Panc1 (cell line): Measurements from ENCODE around the gene LMNA. TPM values are rescaled to one million over a fixed set of nuclear protein-coding genes. Genes with fewer than 3 reads are reported as not detected.

Experiments used
- ATAC-seq: fragments of 200-7000 bp; cut with Tn5 transposase; 2 replicates; pipeline ENCODE4 v1.9.1; 2020; ENCODE audit warnings: mild to moderate bottlenecking, moderate library complexity
- BruUV-seq: library from RNA; stranded (reverse); fragments of 400-500 nt; replicated peaks from 2 replicates; lab custom pipeline; 2021; lab: Mats Ljungman, UMichigan
- CTCF ChIA-PET: fragments of 300-600 bp; sonication (Branson Sonifier 250); formaldehyde crosslinking; loops from one replicate; lab custom pipeline; 2022; ENCODE audit warnings: antibody characterized with exemption; lab: Charles Lee
- POLR2A ChIA-PET: fragments of 300-600 bp; sonication (Branson Sonifier 250); formaldehyde crosslinking; loops from one replicate; lab custom pipeline; 2022; ENCODE audit warnings: antibody characterized with exemption; lab: Charles Lee
- DNase-seq: peaks from one replicate; pipeline ENCODE4 v3.0.0-alpha.2; 2010; ENCODE audit warnings: low read depth, low spot score
- H3K27ac ChIP-seq: 2 replicates; pipeline ENCODE4 v1.5.1; 2011; ENCODE audit warnings: mild to moderate bottlenecking, low read length, inconsistent platforms
- H3K27me3 ChIP-seq: fragments of 200-500 bp; sonication (Bioruptor generic); 2 replicates; pipeline ENCODE4 v1.6.0; 2014; ENCODE audit warnings: low read length, inconsistent platforms; ENCODE audit not compliant: control insufficient read depth, insufficient read depth
- H3K36me3 ChIP-seq: fragments of 200-500 bp; sonication (Bioruptor generic); 2 replicates; pipeline ENCODE4 v1.5.1; 2014; ENCODE audit warnings: inconsistent platforms, mild to moderate bottlenecking, low read length, moderate library complexity; ENCODE audit not compliant: control insufficient read depth, insufficient read depth
- H3K4me1 ChIP-seq: 2 replicates; pipeline ENCODE4 v1.5.1; 2011; ENCODE audit warnings: inconsistent platforms, mild to moderate bottlenecking, low read length, moderate library complexity; ENCODE audit not compliant: control insufficient read depth, insufficient read depth
- H3K4me3 ChIP-seq, 2 experiments: 2 replicates each; pipeline ENCODE4 v1.5.1; 2011 to 2012; ENCODE audit warnings: low read depth in 2 of 2, low read length in 2 of 2, mild to moderate bottlenecking in 2 of 2, inconsistent platforms in 1 of 2, moderate library complexity in 1 of 2
- H3K9me3 ChIP-seq: fragments of 200-500 bp; sonication (Bioruptor generic); 2 replicates; pipeline ENCODE4 v1.5.1; 2014; ENCODE audit warnings: low read depth, mild to moderate bottlenecking, inconsistent platforms, low read length, moderate library complexity; ENCODE audit not compliant: control insufficient read depth, insufficient read depth
- CTCF ChIP-seq: fragments of 450-650 bp; IDR thresholded peaks from 2 replicates; pipeline ENCODE4 v1.5.1; 2017; ENCODE audit warnings: mild to moderate bottlenecking
- POLR2AphosphoS5 ChIP-seq: IDR thresholded peaks from 2 replicates; pipeline ENCODE4 v1.6.1; 2012; ENCODE audit warnings: mild to moderate bottlenecking, low read depth, low read length, moderate library complexity
- REST ChIP-seq, 2 experiments: IDR thresholded peaks; 2 replicates each; pipeline ENCODE4 v1.6.1; 2011 to 2012; ENCODE audit warnings: low read depth in 2 of 2, control low read depth in 1 of 2, low read length in 1 of 2, mild to moderate bottlenecking in 1 of 2, moderate library complexity in 1 of 2; ENCODE audit not compliant: insufficient read depth in 1 of 2
- SIN3A ChIP-seq: IDR thresholded peaks from 2 replicates; pipeline ENCODE4 v1.6.1; 2012; ENCODE audit warnings: low read depth, mild to moderate bottlenecking, low read length, moderate library complexity, borderline replicate concordance; ENCODE audit not compliant: insufficient read depth
- TCF7L2 ChIP-seq: IDR thresholded peaks from 2 replicates; pipeline ENCODE4 v1.6.1; 2011; ENCODE audit warnings: mild to moderate bottlenecking, low read depth, low read length, inconsistent platforms
- in situ Hi-C: cut with HindIII; loops from 2 replicates; pipeline ENCODE4 v1.10.0; 2016; ENCODE audit warnings: low sequenced_read_pairs, low pct_unique_long_range_greater_than_20kb
- intact Hi-C: fragments of 100-400 bp; cut with micrococcal nuclease; formaldehyde crosslinking; loops from one replicate; pipeline ENCODE4 v1.10.0; 2022; ENCODE audit not compliant: unreplicated experiment
- total RNA-seq: library from RNA; stranded (reverse); gene quantifications from one replicate; pipeline ENCODE4 v1.2.1, GENCODE V29; 2021; ENCODE audit not compliant: unreplicated experiment

Gene LMNA
- total RNA-seq, 1 experiment from 2014 or later = 691 TPM

- intact Hi-C loops = no loop called here
- Histone ChIP-seq H3K27ac (no peak overlapping the region), H3K4me1 (peaks cover 17% of the 10 kb centered on the region), H3K27me3 (no peaks in the 10 kb centered on the region), H3K9me3 (no peaks in the 10 kb centered on the region), H3K4me3 (peak overlapping the region in 1 of 2 experiments; percentile 74; a peak in 1 of 4 replicates), H3K36me3 (no peaks in the 10 kb centered on the region; the same call in 1 of the 2 replicates)
- in situ Hi-C loops = no loop called here
- POLR2A ChIA-PET = no interaction called here
- no peak for DNase-seq
- CTCF ChIA-PET = no interaction called here
- no peak for TF ChIP-seq TCF7L2
- TF ChIP-seq POLR2AphosphoS5 = no peak
- TF ChIP-seq CTCF = no peak
- TF ChIP-seq SIN3A = no peak
- no peak for TF ChIP-seq REST (IDR thresholded peaks at IDR 0.05; ENCODE audit: insufficient read depth in 1 of 2, low read depth in 2 of 2, low read length in 1 of 2)
- no TSS peak for BruUV-seq
- ATAC-seq = no peak
Measured at GRCh38 chr1:156079762-156080161, 34.7 kb upstream of the LMNA start.

- POLR2A ChIA-PET = no interaction called here
- no peaks in the 10 kb centered on the region for H3K27me3 ChIP-seq
- peak overlapping the region; percentile 68; the same call in 1 of the 2 replicates for H3K27ac ChIP-seq
- no peaks in the 10 kb centered on the region for H3K9me3 ChIP-seq
- no peak for DNase-seq
- H3K4me1 ChIP-seq = peaks cover 17% of the 10 kb centered on the region
- H3K4me3 ChIP-seq = peak overlapping the region; percentile 66 to 74
- ATAC-seq = no peak
- H3K36me3 ChIP-seq = no peaks in the 10 kb centered on the region; the same call in 1 of the 2 replicates
- CTCF ChIA-PET = no interaction called here
- TF ChIP-seq CTCF (no peak), SIN3A (no peak), REST (IDR thresholded peaks at IDR 0.05; ENCODE audit: insufficient read depth in 1 of 2, low read depth in 2 of 2, low read length in 1 of 2) (no peak), POLR2AphosphoS5 (no peak), TCF7L2 (no peak)
- intact Hi-C loops = no loop called here
- in situ Hi-C loops = no loop called here
- no TSS peak for BruUV-seq
Measured at GRCh38 chr1:156080241-156080862, 34.2 kb upstream of the LMNA start.
